GM21526 (cell line): ENCODE results near the gene SLC15A3.

Experiments
- ATAC-seq: cut with Tn5 transposase; IDR thresholded peaks from one replicate; pipeline ENCODE4 v1.9.1; 2021; ENCODE audit warnings: moderate library complexity; ENCODE audit not compliant: unreplicated experiment, low FRiP score

SLC15A3 gene

GRCh38 chr11:60951904-60952741, at the start of gene SLC15A3:
Gene SLC15A3, minus strand, starts transcription at chr11:60952176. Its CDS starts 625 bp downstream, at chr11:60951551.
- ATAC-seq: peak; percentile 79

GRCh38 chr11:61000426-61000825, 48.5 kb upstream of the SLC15A3 start:
- ATAC-seq: no peak

DNA sequence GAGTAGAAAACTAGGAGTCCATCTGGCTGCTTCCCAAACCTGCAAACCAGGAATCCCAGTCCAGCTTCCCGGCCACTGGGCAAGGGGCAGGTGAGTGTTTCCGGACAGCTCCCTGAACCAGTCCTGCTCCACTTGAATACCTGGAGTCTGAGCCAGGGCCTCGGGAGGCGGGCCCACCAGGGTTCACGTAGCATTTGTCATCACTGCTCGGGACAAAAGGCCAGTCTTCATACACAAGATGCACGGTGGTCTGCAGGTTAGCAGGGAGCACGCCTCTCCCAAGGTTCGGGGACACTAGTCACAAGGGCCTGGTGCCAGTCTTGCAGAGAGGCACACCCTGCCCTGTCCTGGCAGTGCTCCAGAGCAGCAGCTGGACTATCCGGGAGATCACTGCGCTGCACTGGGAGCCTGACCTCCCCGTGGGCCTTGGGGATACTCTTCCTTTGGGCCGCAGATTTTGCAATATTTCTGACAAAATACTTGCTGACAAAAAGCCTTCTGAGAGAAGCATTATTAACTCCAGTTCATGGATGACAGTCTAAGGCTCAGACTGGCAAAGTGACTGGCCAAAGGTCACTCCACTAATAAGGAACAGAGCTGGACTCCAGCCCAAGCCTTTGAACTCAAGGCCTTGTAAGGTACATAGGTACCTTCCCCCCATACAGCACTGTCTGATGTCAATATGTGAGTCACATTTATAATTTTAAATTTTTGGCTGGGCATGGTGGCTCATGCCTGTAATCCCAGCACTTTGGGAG, 44.6 kb upstream of the SLC15A3 start:
- ATAC-seq: no peak

GRCh38 chr11:60995798-60996197, 43.8 kb upstream of the SLC15A3 start:
- no peak for ATAC-seq

DNA sequence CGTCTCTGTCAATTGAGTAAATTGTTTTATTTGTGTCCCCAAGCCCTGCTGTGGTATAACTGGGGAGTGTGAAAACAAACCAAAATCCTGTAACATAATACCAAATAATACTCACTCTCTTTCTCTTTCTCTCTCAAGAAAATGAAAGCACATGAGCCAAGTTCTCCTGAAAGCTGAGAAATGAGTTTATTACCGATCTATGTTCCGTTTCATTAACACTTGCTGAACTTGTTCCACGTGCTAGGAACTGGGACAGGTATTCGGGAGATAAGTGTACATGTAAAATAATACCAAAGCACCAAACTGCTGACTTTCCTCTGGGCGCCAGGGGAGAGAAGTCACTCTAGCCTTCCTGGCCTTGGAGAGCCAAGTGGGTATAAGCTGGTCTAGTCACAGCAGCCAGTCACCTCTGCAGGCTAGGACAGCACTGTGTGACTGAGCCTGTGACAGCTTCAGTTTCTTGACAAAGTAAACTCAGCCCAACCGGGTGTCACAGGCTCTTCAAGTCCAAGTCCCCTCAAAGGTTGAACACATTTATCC, 42.6 kb upstream of the SLC15A3 start:
- ATAC-seq: no peak

- no peak for ATAC-seq
These were observed 41.6 kb upstream of the SLC15A3 start for GRCh38 chr11:60993615-60994014.

- no peak for ATAC-seq
These were observed 41.0 kb upstream of the SLC15A3 start for GRCh38 chr11:60992842-60993409.

DNA sequence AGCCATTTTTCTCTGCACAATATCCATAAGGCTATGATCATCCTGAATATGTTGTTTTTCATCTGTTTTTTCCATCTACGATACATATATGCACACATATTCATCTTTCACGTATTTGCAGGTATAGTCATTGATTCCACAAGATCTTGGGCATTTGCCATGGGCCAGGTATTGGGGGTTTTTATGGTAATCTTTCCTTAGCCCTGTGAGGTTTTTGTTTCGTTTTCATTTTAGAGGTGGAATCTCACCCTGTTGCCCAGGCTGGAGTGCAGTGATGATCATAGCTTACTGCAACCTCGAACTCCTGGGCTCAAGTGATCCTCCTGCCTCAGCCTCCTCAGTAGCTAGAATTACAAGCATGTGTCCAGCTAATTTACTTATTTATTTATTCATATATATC, 39.5 kb upstream of the SLC15A3 start:
- no peak for ATAC-seq

DNA sequence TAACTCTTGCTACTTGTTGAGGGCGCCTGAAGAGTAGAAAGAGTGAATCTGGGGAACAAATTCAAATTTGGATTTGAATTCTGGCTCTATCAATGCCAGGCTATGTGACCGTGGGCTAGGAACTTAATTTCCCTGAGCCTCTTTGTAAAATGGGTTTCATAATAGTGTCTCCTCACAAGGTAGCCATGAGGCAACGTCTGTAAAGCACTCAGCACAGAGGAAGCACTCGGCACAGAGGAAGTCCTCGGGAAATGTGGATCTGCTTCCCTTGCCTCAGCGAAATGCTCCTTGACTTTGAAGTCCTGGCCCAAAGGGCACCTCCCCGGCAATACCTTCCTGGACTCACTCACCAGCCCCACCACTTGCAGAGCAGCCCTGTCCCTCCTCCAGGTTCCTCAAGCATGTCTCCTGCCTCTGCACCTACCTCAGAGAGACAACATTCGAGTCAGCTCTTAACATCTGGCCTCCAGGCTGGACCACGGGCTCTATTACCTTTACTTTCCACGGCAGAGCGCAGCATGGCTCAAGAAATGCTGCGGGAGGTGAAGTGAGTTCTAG, 37.2 kb upstream of the SLC15A3 start:
- no peak for ATAC-seq

DNA sequence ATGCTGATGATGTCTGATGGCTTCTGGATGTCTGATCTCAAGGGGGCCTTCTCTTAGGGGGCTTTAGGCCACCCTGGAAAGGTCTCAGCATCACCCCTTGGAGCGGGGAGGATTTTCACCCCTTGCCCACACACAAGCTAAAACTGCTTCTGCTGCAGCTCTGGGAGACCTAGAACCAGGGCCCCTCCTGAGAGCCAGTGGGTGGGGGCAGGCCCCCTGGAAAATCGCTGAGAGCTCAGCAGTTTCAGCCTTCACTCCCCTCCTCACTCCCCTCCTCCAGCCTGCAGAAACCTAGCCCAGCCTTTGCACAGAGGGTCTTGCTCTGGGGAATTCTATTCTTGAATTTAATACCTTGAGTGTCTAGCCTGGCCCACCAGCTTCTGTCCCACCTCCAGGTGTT, 36.7 kb upstream of the SLC15A3 start:
- no peak for ATAC-seq

GRCh38 chr11:60987577-60988277, 35.8 kb upstream of the SLC15A3 start:
- ATAC-seq: no peak

GRCh38 chr11:60985991-60986915, 34.3 kb upstream of the SLC15A3 start:
- no peak for ATAC-seq

DNA sequence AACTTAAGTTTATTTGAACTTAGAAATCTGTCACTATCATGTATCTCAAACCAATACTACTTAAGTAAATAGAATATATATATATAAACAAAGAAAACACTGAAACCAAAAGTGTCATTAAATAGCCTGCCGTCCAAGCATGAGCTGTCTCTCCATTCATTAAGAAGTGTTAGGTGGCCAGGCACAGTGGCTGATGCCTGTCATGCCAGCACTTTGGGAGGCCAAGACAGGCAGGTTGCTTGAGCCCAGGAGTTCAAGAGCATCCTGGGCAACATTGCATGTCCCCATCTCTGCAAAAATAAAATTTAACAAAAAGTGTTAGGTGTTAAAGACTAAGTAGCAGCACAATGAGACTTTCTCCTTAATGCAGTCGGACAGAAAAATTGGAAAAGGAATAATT, 33.5 kb upstream of the SLC15A3 start:
- ATAC-seq: no peak

DNA sequence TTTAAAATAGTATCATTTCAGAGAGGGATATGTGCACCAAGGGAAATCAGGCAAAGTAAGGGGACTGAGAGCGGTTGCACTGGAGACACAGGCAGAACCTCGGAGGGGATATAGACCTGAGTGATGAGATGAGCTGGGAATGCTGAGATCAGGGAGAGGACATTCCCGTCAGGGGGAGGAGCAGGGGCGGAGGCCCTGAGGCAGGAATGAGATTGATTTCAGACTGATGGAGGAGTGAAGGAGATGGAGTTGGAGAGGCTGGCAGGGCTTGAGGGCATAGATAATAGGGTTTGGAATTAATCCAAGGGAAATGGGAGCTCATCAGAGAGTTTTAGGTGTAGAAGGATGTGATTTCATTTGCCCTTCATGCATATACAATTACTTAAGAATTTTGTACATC, 32.7 kb upstream of the SLC15A3 start:
- ATAC-seq: no peak

DNA sequence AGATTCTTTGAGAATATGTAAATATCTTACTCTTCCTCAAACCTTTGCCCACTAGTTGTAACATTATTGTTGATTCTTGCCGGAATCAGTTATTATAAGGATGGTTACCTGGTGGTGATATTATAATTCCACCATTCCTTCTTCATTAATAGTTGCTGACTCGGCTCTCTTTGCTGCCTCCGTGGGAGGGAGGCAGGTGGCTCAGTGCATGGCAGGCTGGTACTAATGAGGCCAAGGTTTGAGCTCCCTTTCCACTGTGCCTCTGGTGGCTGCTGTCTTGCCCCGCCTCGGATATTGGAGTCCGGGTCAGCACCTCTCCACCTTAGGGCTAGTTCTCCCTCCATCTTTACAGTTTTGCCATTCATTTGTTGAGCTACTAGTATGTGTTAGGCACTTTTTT, 32.2 kb upstream of the SLC15A3 start:
- no peak for ATAC-seq

DNA sequence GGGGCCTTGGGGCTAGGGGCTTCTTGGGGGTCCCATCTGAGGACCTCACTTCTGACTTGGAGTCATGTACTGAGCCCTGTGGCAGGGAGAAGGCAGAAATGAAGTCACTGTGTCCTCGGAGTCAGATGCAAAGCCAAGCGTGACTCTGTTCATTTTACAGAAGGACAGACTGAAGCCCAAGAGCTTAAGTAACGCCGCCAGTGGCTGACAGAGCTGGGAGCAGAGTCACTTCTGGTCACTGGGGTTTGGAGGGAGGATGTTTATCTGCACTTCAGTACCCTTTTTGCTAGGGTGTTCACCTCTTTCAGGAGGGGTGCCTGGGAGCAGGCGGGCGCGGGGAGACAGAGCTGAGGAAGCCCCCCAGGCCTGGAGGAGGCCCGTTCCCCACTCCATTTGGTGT, 30.2 kb upstream of the SLC15A3 start:
- no peak for ATAC-seq

GRCh38 chr11:60981515-60981914, 29.5 kb upstream of the SLC15A3 start:
- no peak for ATAC-seq

DNA sequence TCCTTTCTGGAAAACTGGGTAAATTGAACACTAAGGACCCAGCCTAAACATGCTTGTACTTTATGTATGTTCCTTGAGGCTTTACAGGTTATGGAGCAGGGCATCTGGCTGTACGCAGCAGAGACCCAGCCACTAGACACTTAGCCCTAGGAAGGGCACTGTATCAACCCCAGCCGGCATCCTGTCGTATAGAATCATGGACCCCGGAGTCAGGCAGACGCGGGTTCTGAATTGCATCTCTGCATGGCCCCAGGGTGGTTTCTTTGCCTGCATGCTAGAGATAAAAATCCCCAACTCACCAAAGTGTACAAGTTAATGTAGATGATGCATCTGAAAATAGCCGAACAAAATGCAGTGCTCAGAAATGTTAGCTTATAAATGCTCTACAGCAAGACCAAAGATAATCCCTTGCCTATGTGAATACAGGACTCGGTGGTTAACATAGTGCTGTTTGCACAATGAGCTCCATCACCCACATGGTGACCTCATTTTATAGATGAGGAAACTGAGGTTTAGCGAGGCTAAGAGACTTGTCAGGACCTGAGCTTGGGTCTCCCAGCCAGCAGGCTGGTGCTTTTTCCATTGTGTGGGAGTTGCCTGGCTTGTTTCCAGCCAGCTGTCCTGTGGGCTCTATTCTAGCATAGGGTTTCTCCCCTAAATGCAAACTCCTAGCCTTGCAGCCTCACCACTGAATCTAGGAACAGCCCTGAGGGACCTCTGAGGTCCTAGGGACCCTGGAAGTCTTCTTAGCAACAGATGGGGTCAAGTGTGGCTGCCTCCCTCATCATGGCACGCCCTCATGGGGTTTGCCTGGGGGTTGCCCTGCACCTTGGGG, 26.8 kb upstream of the SLC15A3 start:
- no peak for ATAC-seq
